Prostate gland (tissue), 2 donors: Measurements from ENCODE around the gene ZFHX3.

Experiments used
- CTCF ChIP-seq, 4 experiments: fragments of 200-600 bp in 2 of 4; fragments of 450-650 bp in 2 of 4; sonication (generic) in 2 of 4; IDR thresholded peaks; 1 replicate in 3 of 4; 2 replicates in 1 of 4; pipeline ENCODE4 v1.5.1; 2016 to 2019; ENCODE audit warnings: antibody characterized with exemption in 4 of 4, mild to moderate bottlenecking in 2 of 4, moderate library complexity in 2 of 4
- POLR2A ChIP-seq: fragments of 450-650 bp; IDR thresholded peaks from one replicate; pipeline ENCODE4 v1.6.1; 2016; ENCODE audit warnings: antibody characterized with exemption, mild to moderate bottlenecking

DNA sequence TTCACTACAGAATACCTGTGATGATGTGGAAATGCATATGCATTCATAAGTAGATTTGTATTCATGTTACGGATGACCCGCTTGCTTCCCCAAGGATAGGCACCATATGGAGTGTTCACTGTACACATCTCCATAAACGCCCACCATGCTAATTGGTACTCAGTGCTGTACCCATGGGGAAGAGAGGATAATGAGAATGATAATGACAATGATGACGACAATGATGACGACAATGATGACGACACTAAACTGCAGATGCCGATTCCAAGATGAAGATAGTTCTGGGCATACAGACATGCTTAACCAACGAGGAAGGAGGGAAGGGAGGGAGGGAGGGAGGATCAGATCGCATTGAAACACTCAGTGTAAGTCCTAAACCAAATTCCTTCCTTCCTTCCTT, 26.5 kb upstream of the ZFHX3 start:
- no peak for TF ChIP-seq CTCF (IDR thresholded peaks at IDR 0.05)
- TF ChIP-seq POLR2A = no peak
